Activated B cell treated with CpG ODN at 0.5 μM for 24 hours (primary cell): ENCODE data around the gene RAD9A. TPM values are rescaled to one million over a fixed set of nuclear protein-coding genes. Genes with fewer than 3 reads are reported as not detected.

Experiments
- ATAC-seq: fragments of 200-7000 bp; cut with Tn5 transposase; one replicate; pipeline ENCODE4 v1.10.0; 2021; ENCODE audit warnings: low read depth, mild to moderate bottlenecking, moderate library complexity
- CTCF ChIA-PET: fragments of 350-600 bp; sonication (Branson Sonifier 250); formaldehyde crosslinking; loops from one replicate; lab custom pipeline; 2021; ENCODE audit warnings: antibody characterized with exemption; lab: Charles Lee
- POLR2A ChIA-PET: fragments of 350-600 bp; sonication (Branson Sonifier 250); formaldehyde crosslinking; loops from one replicate; lab custom pipeline; 2021; ENCODE audit warnings: antibody characterized with exemption; lab: Charles Lee
- DNase-seq: peaks from one replicate; pipeline ENCODE4 v3.0.0; 2022
- H3K27ac Mint-ChIP-seq: one replicate; pipeline ENCODE4 v1.8.0; 2020; ENCODE audit warnings: mixed read lengths
- H3K27me3 Mint-ChIP-seq: one replicate; pipeline ENCODE4 v1.8.0; 2021; ENCODE audit warnings: mixed read lengths
- H3K36me3 Mint-ChIP-seq: one replicate; pipeline ENCODE4 v1.8.0; 2021; ENCODE audit warnings: low read depth, mixed read lengths
- H3K4me1 Mint-ChIP-seq: one replicate; pipeline ENCODE4 v1.8.0; 2021; ENCODE audit warnings: mixed read lengths
- H3K4me3 Mint-ChIP-seq: one replicate; pipeline ENCODE4 v1.8.0; 2020; ENCODE audit warnings: mild to moderate bottlenecking, mixed read lengths
- H3K9me3 Mint-ChIP-seq: one replicate; pipeline ENCODE4 v1.8.0; 2020; ENCODE audit warnings: mixed read lengths
- intact Hi-C: fragments of 100-400 bp; cut with micrococcal nuclease; formaldehyde crosslinking; loops from one replicate; pipeline ENCODE4 v1.15.1; 2024
- total RNA-seq: library from RNA; stranded (reverse); gene quantifications from 2 replicates; pipeline ENCODE4 v1.2.3, GENCODE V29; 2022
- TF ChIP-seq, protein P1 (sequence below): fragments of 200-600 bp; IDR thresholded peaks from one replicate; pipeline ENCODE4 v1.8.0; 2022; ENCODE audit warnings: antibody characterized with exemption, mild to moderate bottlenecking

Gene RAD9A
- total RNA-seq, 1 donor from 2014 or later: 35.2 TPM

DNA sequence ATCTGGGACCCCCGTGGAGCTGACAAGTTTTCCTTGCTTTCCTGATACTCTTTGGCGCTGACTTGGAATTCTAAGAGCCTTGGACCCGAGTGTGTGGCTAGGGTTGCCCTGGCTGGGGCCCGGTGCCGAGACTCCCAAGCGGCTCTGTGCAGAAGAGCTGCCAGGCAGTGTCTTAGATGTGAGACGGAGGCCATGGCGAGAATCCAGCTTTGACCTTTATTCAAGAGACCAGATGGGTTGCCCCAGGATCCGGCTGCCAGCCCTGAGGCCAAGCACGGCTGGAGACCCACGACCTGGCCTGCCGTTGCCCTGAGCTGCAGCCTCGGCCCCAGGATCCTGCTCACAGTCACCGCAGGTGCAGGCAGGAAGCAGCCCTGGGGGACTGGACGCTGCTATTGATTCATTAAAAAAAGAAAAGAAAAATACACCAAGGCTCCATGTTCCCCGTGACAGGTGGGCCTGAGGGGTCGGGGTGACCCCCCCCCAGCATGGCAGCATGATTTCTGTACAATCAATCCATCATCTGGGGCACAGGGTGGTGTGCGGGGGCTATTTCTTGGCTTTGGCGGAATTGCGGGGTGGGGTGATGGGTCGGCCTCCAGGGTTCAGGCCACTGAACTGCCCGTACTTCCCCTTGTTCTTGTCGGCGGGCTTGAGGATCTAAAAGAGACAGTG is 6.3 kb downstream of the RAD9A start:
- intact Hi-C loops: no loop called here
- Mint-ChIP-seq H3K27ac (no peak overlapping the region), H3K36me3 (peaks cover 46% of the 10 kb centered on the region), H3K4me1 (peaks cover 53% of the 10 kb centered on the region), H3K9me3 (no peaks in the 10 kb centered on the region), H3K4me3 (no peak overlapping the region), H3K27me3 (no peaks in the 10 kb centered on the region)
- TF ChIP-seq, protein P1, sequence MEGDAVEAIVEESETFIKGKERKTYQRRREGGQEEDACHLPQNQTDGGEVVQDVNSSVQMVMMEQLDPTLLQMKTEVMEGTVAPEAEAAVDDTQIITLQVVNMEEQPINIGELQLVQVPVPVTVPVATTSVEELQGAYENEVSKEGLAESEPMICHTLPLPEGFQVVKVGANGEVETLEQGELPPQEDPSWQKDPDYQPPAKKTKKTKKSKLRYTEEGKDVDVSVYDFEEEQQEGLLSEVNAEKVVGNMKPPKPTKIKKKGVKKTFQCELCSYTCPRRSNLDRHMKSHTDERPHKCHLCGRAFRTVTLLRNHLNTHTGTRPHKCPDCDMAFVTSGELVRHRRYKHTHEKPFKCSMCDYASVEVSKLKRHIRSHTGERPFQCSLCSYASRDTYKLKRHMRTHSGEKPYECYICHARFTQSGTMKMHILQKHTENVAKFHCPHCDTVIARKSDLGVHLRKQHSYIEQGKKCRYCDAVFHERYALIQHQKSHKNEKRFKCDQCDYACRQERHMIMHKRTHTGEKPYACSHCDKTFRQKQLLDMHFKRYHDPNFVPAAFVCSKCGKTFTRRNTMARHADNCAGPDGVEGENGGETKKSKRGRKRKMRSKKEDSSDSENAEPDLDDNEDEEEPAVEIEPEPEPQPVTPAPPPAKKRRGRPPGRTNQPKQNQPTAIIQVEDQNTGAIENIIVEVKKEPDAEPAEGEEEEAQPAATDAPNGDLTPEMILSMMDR: no peak
- no peak for ATAC-seq
- ChIA-PET POLR2A (interaction anchor here (1.0 to 17.5 kb wide), 5 partner anchors 14 to 130 kb away, joined by 3 to 693 read pairs (median 5); partner anchors contain the start of genes POLD4, PTPRCAP and RPS6KB2), CTCF (no interaction called here)
- DNase-seq: no peak

DNA sequence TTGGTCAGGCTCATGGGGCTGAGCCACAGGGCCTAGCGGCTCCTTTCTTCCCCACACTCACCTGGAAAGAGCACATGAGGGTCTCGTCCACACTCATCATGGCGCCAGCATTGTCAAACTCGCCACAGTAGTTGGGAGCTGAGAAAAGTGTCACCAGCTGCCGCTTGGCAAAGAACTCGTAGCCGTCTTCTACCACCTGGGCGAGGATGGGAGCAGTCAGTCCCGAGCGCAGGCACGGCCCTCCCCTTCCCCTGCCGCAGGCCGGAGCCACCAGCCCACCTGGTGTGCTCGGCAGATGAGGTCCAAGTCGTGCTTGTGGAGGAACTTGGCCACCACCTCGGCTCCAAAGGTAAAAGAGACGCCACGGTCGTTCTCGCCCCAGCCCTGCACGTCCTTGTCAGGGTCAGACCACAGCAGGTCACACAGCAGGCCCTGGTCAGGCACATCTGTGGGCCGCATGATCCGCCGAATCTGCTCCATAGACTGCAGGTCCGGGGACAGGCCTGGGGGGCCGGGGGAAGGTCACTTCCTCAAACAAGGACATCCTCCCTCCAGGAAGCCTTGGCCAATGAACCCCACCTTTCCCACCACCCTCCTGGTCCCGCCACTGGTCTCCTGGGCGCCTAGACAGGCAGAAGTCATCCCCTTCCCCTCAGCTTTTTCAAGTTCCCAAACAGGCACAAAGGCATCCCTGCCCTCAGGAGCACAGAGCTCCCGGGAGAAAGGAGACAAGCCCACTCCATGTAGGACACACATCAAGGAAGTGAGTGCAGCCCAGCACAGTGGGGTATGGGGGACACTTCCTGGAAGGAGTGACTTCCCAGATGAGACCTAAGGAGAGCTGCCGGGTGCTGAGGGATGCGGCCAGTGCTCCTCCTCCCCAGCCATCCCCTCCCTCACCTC is 7.1 kb downstream of the RAD9A start:
- Mint-ChIP-seq H3K9me3 (no peaks in the 10 kb centered on the region), H3K36me3 (peaks cover 45% of the 10 kb centered on the region), H3K27ac (no peak overlapping the region), H3K27me3 (no peaks in the 10 kb centered on the region), H3K4me3 (no peak overlapping the region), H3K4me1 (peaks cover 57% of the 10 kb centered on the region)
- ChIA-PET POLR2A (interaction anchor here (0.6 to 17.5 kb wide), 9 partner anchors 18 to 131 kb away, joined by 3 to 693 read pairs (median 14); partner anchors contain the start of genes AIP, CARNS1, CLCF1 and POLD4), CTCF (no interaction called here)
- DNase-seq (no peak), ATAC-seq (no peak)
- TF ChIP-seq, protein P1: no peak
- intact Hi-C loops: no loop called here

GRCh38 chr11:67400251-67400941 is 8.6 kb downstream of the RAD9A start:
- DNase-seq: no peak
- H3K4me3 Mint-ChIP-seq: peak overlapping the region; percentile 86
- ChIA-PET CTCF (interaction anchor here (1.2 to 5.7 kb wide), 14 partner anchors 9 to 107 kb away, joined by 3 to 53 read pairs (median 10); partner anchors contain the start of genes CDK2AP2, PITPNM1, PTPRCAP and RAD9A), POLR2A (interaction anchor here (0.6 to 17.5 kb wide), 25 partner anchors 9 to 243 kb away, joined by 3 to 693 read pairs (median 13); partner anchors contain the start of genes AIP, ANKRD13D, CARNS1 and CDK2AP2)
- TF ChIP-seq, protein P1: no peak
- peaks cover 48% of the 10 kb centered on the region for H3K36me3 Mint-ChIP-seq
- no peak for ATAC-seq
- H3K27me3 Mint-ChIP-seq: no peaks in the 10 kb centered on the region
- H3K27ac Mint-ChIP-seq: peak overlapping the region; percentile 81
- intact Hi-C loops: loop anchor here (5.0 kb wide), 3 partner anchors 187 to 232 kb away; partner anchors contain the start of gene NDUFV1
- H3K9me3 Mint-ChIP-seq: no peaks in the 10 kb centered on the region
- peaks cover 68% of the 10 kb centered on the region for H3K4me1 Mint-ChIP-seq

DNA sequence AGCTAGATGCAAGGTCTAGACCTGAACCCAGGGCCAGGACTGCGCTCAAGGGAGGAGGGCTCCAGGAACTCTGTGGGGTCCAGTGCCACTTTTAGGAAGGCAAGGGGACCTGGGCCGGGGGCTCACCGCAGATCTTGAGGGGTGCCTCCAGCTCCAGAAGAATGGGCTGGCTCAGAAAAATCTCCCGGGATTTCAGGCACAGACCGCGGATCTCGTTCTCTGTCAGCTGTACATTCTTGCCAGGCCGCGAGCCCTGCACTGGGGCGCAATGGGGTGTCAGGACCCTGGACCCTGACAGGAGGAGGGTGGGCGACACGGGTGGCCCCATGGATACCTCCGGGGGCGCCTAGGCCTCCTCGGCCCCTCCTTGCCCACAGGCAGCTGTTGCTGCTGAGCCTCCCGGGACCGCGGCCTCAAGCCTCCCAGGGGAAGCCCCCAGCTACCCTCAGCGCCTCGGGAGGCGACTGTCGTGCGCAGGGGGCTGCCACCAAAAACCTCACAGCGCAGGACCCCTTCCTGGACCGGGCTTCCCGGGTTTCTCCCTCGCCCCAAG is 9.2 kb downstream of the RAD9A start:
- ATAC-seq (peak; percentile 16), DNase-seq (no peak)

More for the DNA sequence above, 9.2 kb downstream of the RAD9A start:
- Mint-ChIP-seq H3K4me3 (peak overlapping the region; percentile 86), H3K27ac (peak overlapping the region; percentile 81), H3K27me3 (no peaks in the 10 kb centered on the region), H3K4me1 (peaks cover 74% of the 10 kb centered on the region), H3K9me3 (no peaks in the 10 kb centered on the region), H3K36me3 (peaks cover 50% of the 10 kb centered on the region)
- TF ChIP-seq, protein P1: no peak
- ChIA-PET POLR2A (interaction anchor here (0.6 to 17.5 kb wide), 34 partner anchors 10 to 962 kb away, joined by 3 to 693 read pairs (median 8); partner anchors contain the start of genes AIP, ANKRD13D, CARNS1 and CDK2AP2), CTCF (interaction anchor here (1.0 to 5.7 kb wide), 21 partner anchors 9 to 107 kb away, joined by 3 to 53 read pairs (median 8); partner anchors contain the start of genes CARNS1, CDK2AP2, PITPNM1 and POLD4)
- intact Hi-C loops: loop anchor here (1.0 to 5.0 kb wide), 9 partner anchors 10 to 231 kb away; partner anchors contain the start of genes NDUFV1, PTPRCAP, RAD9A and RPS6KB2
